Ovary (tissue), 9 donors: ENCODE data around the gene SORCS2. TPM values are rescaled to one million over a fixed set of nuclear protein-coding genes. Genes with fewer than 3 reads are reported as not detected.

Source experiments
- DNase-seq, 5 donors: peaks; one replicate each; pipeline ENCODE4 v3.0.0-alpha.2; 2019 to 2020
- H3K27ac ChIP-seq, 2 donors: fragments of 200-600 bp; one replicate each; pipeline versions ENCODE4 v1.5.1 to v1.8.0; 2019 to 2022
- H3K27me3 ChIP-seq: fragments of 200-600 bp; one replicate; pipeline ENCODE4 v1.8.0; 2022
- H3K36me3 ChIP-seq: fragments of 200-600 bp; sonication (generic); one replicate; pipeline ENCODE4 v1.5.1; 2019
- H3K4me1 ChIP-seq: one replicate; pipeline ENCODE4 v1.8.1; 2013; ENCODE audit warnings: mild to moderate bottlenecking, moderate library complexity; ENCODE audit not compliant: insufficient read depth
- H3K4me3 ChIP-seq: fragments of 200-600 bp; sonication (generic); one replicate; pipeline ENCODE4 v1.5.1; 2017
- H3K9me3 ChIP-seq, 2 donors: fragments of 200-600 bp in 1 of 2; sonication (generic) in 1 of 2; one replicate each; pipeline versions ENCODE4 v1.5.1 to v1.8.1; 2013 to 2019; ENCODE audit warnings: mild to moderate bottlenecking in 1 of 2, moderate library complexity in 1 of 2
- EP300 ChIP-seq: sonication (generic); formaldehyde crosslinking; IDR thresholded peaks from one replicate; pipeline ENCODE4 v1.6.1; 2017; ENCODE audit warnings: antibody characterized with exemption
- POLR2A ChIP-seq: fragments of 450-650 bp; IDR thresholded peaks from one replicate; pipeline ENCODE4 v1.6.1; 2017; ENCODE audit warnings: antibody characterized with exemption, mild to moderate bottlenecking, moderate library complexity
- WGBS, 3 donors: extraction: QIAGEN DNeasy Blood & Tissue Kit in 1 of 3; methylation state at CpG; one replicate each; pipeline versions ENCODE4 v1.1.5 to v1.1.7; 2013 to 2017; 5-methylcytosine and 5-hydroxymethylcytosine counted together
- intact Hi-C, 4 donors: fragments of 100-400 bp; cut with DNase I; formaldehyde crosslinking; loops; one replicate each; pipeline versions ENCODE4 v1.11.0 to v1.15.1; 2022 to 2023
- polyA plus RNA-seq, 2 donors: library from polyadenylated mRNA; stranded (reverse); fragments of 200-250 nt in 1 of 2; fragments of 350-450 nt in 1 of 2; fragmentation: Illumina TruSeq in 1 of 2; extraction: RNeasy Lipid Tissue Mini Kit (QIAGEN cat#74804) in 1 of 2; gene quantifications; one replicate each; pipeline ENCODE4 v1.2.3, GENCODE V29; 2013 to 2014
- total RNA-seq, 7 donors: library from RNA; depleted of rRNA in 2 of 7; stranded (reverse); fragments of >200 nt in 2 of 7; fragmentation: NEBNext Ultra II Directional in 3 of 7; extraction: Animal tissue kit (Norgen Biotek cat#: 25700) in 3 of 7; gene quantifications; one replicate each; pipeline versions ENCODE4 v1.1.0 to v1.2.4, GENCODE V29; 2016 to 2023
- TF ChIP-seq, protein P1 (sequence below), 3 donors: fragments of 450-650 bp in 2 of 3; fragments of 200-600 bp in 1 of 3; IDR thresholded peaks; one replicate each; pipeline versions ENCODE4 v1.5.1 to v1.8.0; 2016 to 2022; ENCODE audit warnings: antibody characterized with exemption in 3 of 3, mild to moderate bottlenecking in 1 of 3
- donor health status: DM: no; HTN: no; CAD: no; lungs with moderate emphysema.
- donor health status: DM: no; HTN: no; CAD: no.
- donor health status: Bipolar disorder and iron deficiency.
- donor health status: DM: yes; HTN: yes; CAD: no.
- donor health status: DM: no; HTN: no; CAD: no.
- donor health status: DM: yes; HTN: yes; CAD: no.

The SORCS2 gene
- total and polyA plus RNA-seq, 9 donors: 0.60 to 23.9 (median 7.1) TPM

DNA sequence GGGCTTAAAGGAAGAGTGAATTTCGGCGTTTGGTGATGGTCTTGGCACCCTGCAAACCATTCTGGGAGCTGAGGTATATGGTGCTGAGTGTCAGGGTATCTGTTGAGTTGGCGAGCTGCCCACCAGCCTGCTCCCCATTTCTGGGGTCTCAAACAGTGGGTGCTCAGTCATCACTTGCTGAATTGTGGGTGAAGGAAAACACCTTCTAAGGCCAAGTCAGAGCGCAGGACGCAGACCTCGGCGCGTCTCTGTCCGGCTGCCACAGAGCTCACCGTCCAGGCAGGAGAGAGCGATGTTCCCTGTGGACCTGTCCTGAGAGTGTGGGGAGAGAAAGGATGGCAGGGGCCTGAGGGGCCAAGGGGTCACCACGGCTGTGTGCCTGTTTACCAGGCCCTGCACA is 111.2 kb downstream of the SORCS2 start:
- H3K27ac ChIP-seq: no peak overlapping the region
- WGBS, 3 donors: 90 to 93% (median 91%) methylated on average over 12 of the region's 12 CpGs
- no peaks in the 10 kb centered on the region for H3K4me1 ChIP-seq
- H3K36me3 ChIP-seq: no peaks in the 10 kb centered on the region
- intact Hi-C loops: no loop called here
- no peak overlapping the region for H3K4me3 ChIP-seq
- DNase-seq: no peak
- no peaks in the 10 kb centered on the region for H3K27me3 ChIP-seq
- H3K9me3 ChIP-seq: no peaks in the 10 kb centered on the region
- TF ChIP-seq POLR2A: no peak
- TF ChIP-seq EP300: no peak

DNA sequence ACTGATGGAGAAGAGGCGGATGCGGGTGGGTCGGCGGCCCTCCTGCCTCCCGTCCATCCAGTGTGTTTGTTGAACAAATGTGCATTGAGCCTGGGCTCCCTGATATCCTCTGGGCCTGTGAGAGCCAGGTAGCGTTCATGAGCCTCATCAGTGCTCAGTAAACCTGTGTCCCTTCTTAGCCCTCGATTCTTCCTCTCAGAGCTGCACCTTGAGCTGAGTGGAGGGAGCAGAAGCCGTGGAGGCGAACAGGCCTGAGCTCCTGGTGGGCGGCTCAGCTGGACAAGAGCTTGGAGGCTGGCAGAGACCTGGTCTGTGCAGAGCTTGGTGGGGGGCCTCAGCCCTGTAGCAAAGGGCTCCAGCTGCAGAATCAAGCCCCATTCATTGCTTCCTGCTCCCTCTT is 112.1 kb downstream of the SORCS2 start:
- WGBS, 3 donors: 93 to 97% (median 96%) methylated on average over 10 of the region's 10 CpGs

DNA sequence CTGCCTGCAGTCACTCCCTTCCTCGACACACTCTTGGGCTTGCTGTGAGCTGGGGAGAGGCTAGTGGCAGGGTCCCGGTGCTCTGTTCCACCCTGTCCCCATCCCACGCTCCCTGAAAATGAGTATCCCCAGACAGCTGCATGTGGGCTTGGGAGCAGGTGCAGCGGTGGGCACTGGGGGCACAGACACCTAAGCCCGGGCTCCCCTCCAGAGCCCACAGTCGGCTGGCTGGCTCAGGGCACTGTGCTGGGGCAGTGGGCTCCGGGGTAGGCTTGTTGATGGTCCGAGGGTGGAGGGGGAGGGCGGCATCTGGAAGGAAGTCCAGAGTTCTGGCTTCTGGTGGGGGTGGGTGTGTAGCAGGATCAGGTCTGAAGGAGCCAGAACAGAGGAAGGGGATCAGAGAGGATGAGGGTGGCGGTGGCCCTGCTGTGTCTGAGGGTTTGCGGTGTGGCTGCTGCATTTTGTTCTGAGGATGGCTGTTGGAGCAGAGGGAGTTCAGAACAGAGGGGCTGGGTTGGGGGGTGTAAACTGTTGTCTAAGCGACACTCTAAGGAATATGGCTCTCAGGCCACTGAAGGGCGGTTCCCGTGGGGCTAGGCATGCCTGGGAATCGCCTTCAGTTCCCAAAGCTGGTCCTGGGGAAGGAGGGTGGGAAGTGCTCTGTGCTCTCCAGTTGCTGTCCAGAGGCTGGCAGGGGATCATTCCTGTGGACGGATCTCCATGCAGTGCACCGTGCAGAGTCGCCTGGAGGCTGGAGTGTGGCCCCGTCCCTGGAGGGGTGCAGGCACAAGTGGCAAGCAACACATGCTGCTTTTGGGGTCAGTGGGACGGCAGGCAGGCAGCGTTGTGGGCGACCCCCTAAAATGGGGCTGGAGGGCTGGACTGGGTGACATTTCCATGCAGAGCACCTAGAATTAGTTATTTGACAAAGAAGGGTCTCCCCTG is 114.0 kb downstream of the SORCS2 start:
- TF ChIP-seq POLR2A: no peak
- TF ChIP-seq EP300: no peak
- TF ChIP-seq, protein P1, sequence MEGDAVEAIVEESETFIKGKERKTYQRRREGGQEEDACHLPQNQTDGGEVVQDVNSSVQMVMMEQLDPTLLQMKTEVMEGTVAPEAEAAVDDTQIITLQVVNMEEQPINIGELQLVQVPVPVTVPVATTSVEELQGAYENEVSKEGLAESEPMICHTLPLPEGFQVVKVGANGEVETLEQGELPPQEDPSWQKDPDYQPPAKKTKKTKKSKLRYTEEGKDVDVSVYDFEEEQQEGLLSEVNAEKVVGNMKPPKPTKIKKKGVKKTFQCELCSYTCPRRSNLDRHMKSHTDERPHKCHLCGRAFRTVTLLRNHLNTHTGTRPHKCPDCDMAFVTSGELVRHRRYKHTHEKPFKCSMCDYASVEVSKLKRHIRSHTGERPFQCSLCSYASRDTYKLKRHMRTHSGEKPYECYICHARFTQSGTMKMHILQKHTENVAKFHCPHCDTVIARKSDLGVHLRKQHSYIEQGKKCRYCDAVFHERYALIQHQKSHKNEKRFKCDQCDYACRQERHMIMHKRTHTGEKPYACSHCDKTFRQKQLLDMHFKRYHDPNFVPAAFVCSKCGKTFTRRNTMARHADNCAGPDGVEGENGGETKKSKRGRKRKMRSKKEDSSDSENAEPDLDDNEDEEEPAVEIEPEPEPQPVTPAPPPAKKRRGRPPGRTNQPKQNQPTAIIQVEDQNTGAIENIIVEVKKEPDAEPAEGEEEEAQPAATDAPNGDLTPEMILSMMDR (IDR thresholded peaks at IDR 0.05): no peak
- intact Hi-C loops: no loop called here

More for the DNA sequence above, 112.1 kb downstream of the SORCS2 start:
- Histone ChIP-seq H3K4me3 (no peak overlapping the region), H3K36me3 (no peaks in the 10 kb centered on the region), H3K9me3 (no peaks in the 10 kb centered on the region), H3K4me1 (no peaks in the 10 kb centered on the region), H3K27ac (no peak overlapping the region), H3K27me3 (no peaks in the 10 kb centered on the region)
- TF ChIP-seq, protein P1 (IDR thresholded peaks at IDR 0.05): no peak
- TF ChIP-seq POLR2A (no peak), EP300 (no peak)
- DNase-seq: no peak
- intact Hi-C loops: no loop called here

DNA sequence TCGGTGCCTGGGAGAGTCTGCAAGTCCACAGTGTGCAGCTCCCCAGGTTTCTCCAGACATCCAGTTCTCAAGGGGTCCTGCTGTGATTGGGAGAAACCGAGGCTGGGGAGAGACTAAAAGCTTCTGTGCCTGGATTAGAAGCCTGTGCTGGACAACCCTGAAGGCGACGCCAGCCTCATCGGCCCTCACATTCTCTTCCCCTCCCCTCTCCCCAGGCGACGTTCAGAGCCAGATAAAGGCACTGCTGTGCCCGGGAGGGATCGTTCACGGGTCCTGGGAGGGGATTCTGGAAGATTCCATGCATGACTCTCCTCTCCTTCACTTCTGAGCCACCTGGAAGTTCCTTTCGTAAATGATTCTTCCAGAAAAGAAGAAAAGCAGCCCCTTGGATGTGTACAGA is 114.6 kb downstream of the SORCS2 start:
- H3K9me3 ChIP-seq: no peaks in the 10 kb centered on the region
- no peak overlapping the region for H3K27ac ChIP-seq
- TF ChIP-seq, protein P1 (IDR thresholded peaks at IDR 0.05): no peak
- no peak for TF ChIP-seq POLR2A
- no peak for TF ChIP-seq EP300
- no peak for DNase-seq
- H3K4me1 ChIP-seq: peaks cover 2% of the 10 kb centered on the region
- no peak overlapping the region for H3K4me3 ChIP-seq
- H3K36me3 ChIP-seq: no peaks in the 10 kb centered on the region
- intact Hi-C loops: no loop called here
- WGBS, 3 donors: 72 to 77% (median 72%) methylated on average over 11 of the region's 11 CpGs
- H3K27me3 ChIP-seq: no peaks in the 10 kb centered on the region

More for the DNA sequence above, 114.0 kb downstream of the SORCS2 start:
- DNase-seq: no peak
- 80 to 88% (median 83%) methylated on average over 22 of the region's 22 CpGs for WGBS, 3 donors
- Histone ChIP-seq H3K4me3 (no peak overlapping the region), H3K36me3 (no peaks in the 10 kb centered on the region), H3K27me3 (no peaks in the 10 kb centered on the region), H3K4me1 (peaks cover 2% of the 10 kb centered on the region), H3K9me3 (no peaks in the 10 kb centered on the region), H3K27ac (no peak overlapping the region)
